Effector CD8-positive, alpha-beta T cell (primary cell): ENCODE data around the gene PKDCC.
"Not testable (repeated sequence)": the region's sequence is repeated elsewhere in the genome, so short reads cannot be mapped to it uniquely, and the experiment has no call there.

Experiments used
- DNase-seq: peaks from one replicate; lab custom pipeline; 2025; lab: John Stamatoyannopoulos, UW

PKDCC gene

GRCh38 chr2:42030829-42031228, 17.0 kb upstream of the PKDCC start:
- no peak for DNase-seq

- no peak for DNase-seq
Observed at GRCh38 chr2:42031281-42032223, 16.3 kb upstream of the PKDCC start.

GRCh38 chr2:42032224-42032620, 15.6 kb upstream of the PKDCC start:
- no peak for DNase-seq

GRCh38 chr2:42032745-42033144, 15.1 kb upstream of the PKDCC start:
- no peak for DNase-seq

GRCh38 chr2:42034096-42034495, 13.7 kb upstream of the PKDCC start:
- not testable (repeated sequence) for DNase-seq

- DNase-seq: no peak
Observed at GRCh38 chr2:42035241-42035640, 12.6 kb upstream of the PKDCC start.

- DNase-seq: no peak
Observed at GRCh38 chr2:42036413-42036812, 11.4 kb upstream of the PKDCC start.

- DNase-seq: no peak
Observed at GRCh38 chr2:42036940-42037339, 10.9 kb upstream of the PKDCC start.

GRCh38 chr2:42040643-42041278, 7.1 kb upstream of the PKDCC start:
- DNase-seq: no peak

- no peak for DNase-seq
Observed at GRCh38 chr2:42041377-42042127, 6.3 kb upstream of the PKDCC start.

- no peak for DNase-seq
Observed at GRCh38 chr2:42042631-42043355, 5.0 kb upstream of the PKDCC start.

GRCh38 chr2:42043789-42044394, 3.9 kb upstream of the PKDCC start:
- no peak for DNase-seq

GRCh38 chr2:42044939-42045338, 2.9 kb upstream of the PKDCC start:
- no peak for DNase-seq

- no peak for DNase-seq
Observed at GRCh38 chr2:42045352-42045751, 2.5 kb upstream of the PKDCC start.

GRCh38 chr2:42045848-42046748, 1.7 kb upstream of the PKDCC start:
- DNase-seq: no peak

GRCh38 chr2:42046819-42047487, 868 bp upstream of the PKDCC start:
- no peak for DNase-seq

- DNase-seq: no peak
Observed at GRCh38 chr2:42048299-42049220, 739 bp downstream of the PKDCC start.

GRCh38 chr2:42049221-42050009, 1.6 kb downstream of the PKDCC start:
- no peak for DNase-seq
